ENCODE data around the gene ARID3A. TPM values are rescaled to one million over a fixed set of nuclear protein-coding genes. Genes with fewer than 3 reads are reported as not detected.

The ARID3A gene
- total RNA-seq, 3 donors from 2014 or later (not counting 1 experiment from before 2014, with no cell fraction given) = 15.9 to 24.6 (median 24.2) TPM

- Histone ChIP-seq H3K4me3 (ENCODE audit: low read length) (no peak overlapping the region), H3K27me3 (ENCODE audit: control insufficient read depth, insufficient read depth, low read length) (no peaks in the 10 kb centered on the region), H3K36me3 (ENCODE audit: control insufficient read depth, insufficient read depth, low read length) (peaks cover 22% of the 10 kb centered on the region), H3K27ac (ENCODE audit: low read length) (no peak overlapping the region), H3K9me3 (ENCODE audit: control insufficient read depth, insufficient read depth, low read length) (no peaks in the 10 kb centered on the region), H3K4me1 (ENCODE audit: control insufficient read depth, insufficient read depth, low read length) (peaks cover 38% of the 10 kb centered on the region)
- no peaks in the 10 kb centered on the region for H3K9me3 Mint-ChIP-seq
- no peaks in the 10 kb centered on the region for H3K27me3 Mint-ChIP-seq (ENCODE audit: low read depth in 2 of 2)
- no peak overlapping the region for H3K4me3 Mint-ChIP-seq
- ATAC-seq (no peak), DNase-seq (no peak)
- no peaks in the 10 kb centered on the region for H3K36me3 Mint-ChIP-seq
- no peak for TF ChIP-seq CTCF (IDR thresholded peaks at IDR 0.05)
- no peak overlapping the region for H3K27ac Mint-ChIP-seq
- H3K4me1 Mint-ChIP-seq = peaks cover 0 to 7% of the 10 kb centered on the region in 2 donors
- WGBS (ENCODE audit: insufficient coverage) = 94% methylated on average over 32 of the region's 32 CpGs
- intact Hi-C loops (cut with micrococcal nuclease) = no loop called here
Observed at GRCh38 chr19:903266-903797, 22.5 kb upstream of the ARID3A start.

GRCh38 chr19:904545-904944 lies 21.3 kb upstream of the ARID3A start:
- intact Hi-C loops (cut with micrococcal nuclease) = no loop called here
- no peak overlapping the region for H3K27ac Mint-ChIP-seq
- 96% methylated on average over 8 of the region's 8 CpGs for WGBS (ENCODE audit: insufficient coverage)
- no peaks in the 10 kb centered on the region for H3K9me3 ChIP-seq (ENCODE audit: control insufficient read depth, insufficient read depth, low read length)
- no peaks in the 10 kb centered on the region for H3K9me3 Mint-ChIP-seq
- no peaks in the 10 kb centered on the region for H3K27me3 ChIP-seq (ENCODE audit: control insufficient read depth, insufficient read depth, low read length)
- no peaks in the 10 kb centered on the region for H3K27me3 Mint-ChIP-seq (ENCODE audit: low read depth in 2 of 2)
- peaks cover 50% of the 10 kb centered on the region for H3K4me1 ChIP-seq (ENCODE audit: control insufficient read depth, insufficient read depth, low read length)
- ATAC-seq (no peak), DNase-seq (no peak)
- peaks cover 14% of the 10 kb centered on the region for H3K36me3 ChIP-seq (ENCODE audit: control insufficient read depth, insufficient read depth, low read length)
- no peak overlapping the region for H3K4me3 ChIP-seq (ENCODE audit: low read length)
- H3K36me3 Mint-ChIP-seq = no peaks in the 10 kb centered on the region
- H3K27ac ChIP-seq (ENCODE audit: low read length) = no peak overlapping the region
- H3K4me1 Mint-ChIP-seq = peaks cover 8 to 19% of the 10 kb centered on the region in 2 donors
- no peak for TF ChIP-seq CTCF (IDR thresholded peaks at IDR 0.05)
- no peak overlapping the region for H3K4me3 Mint-ChIP-seq

GRCh38 chr19:906480-906879 lies 19.4 kb upstream of the ARID3A start:
- ATAC-seq (no peak), DNase-seq (peak in 1 of 2 donors; percentile 64)
- Mint-ChIP-seq H3K4me3 (no peak overlapping the region), H3K27ac (peak overlapping the region; percentile 36 to 38), H3K36me3 (no peaks in the 10 kb centered on the region), H3K27me3 (ENCODE audit: low read depth in 2 of 2) (no peaks in the 10 kb centered on the region), H3K4me1 (peaks cover 12 to 20% of the 10 kb centered on the region in 2 donors), H3K9me3 (no peaks in the 10 kb centered on the region)
- H3K36me3 ChIP-seq (ENCODE audit: control insufficient read depth, insufficient read depth, low read length) = peaks cover 6% of the 10 kb centered on the region
- no peaks in the 10 kb centered on the region for H3K27me3 ChIP-seq (ENCODE audit: control insufficient read depth, insufficient read depth, low read length)
- TF ChIP-seq CTCF (IDR thresholded peaks at IDR 0.05) = no peak
- peaks cover 62% of the 10 kb centered on the region for H3K4me1 ChIP-seq (ENCODE audit: control insufficient read depth, insufficient read depth, low read length)
- H3K4me3 ChIP-seq (ENCODE audit: low read length) = no peak overlapping the region
- H3K9me3 ChIP-seq (ENCODE audit: control insufficient read depth, insufficient read depth, low read length) = no peaks in the 10 kb centered on the region
- peak overlapping the region; percentile 69 for H3K27ac ChIP-seq (ENCODE audit: low read length)
- intact Hi-C loops (cut with micrococcal nuclease) = no loop called here
- 92% methylated on average over 6 of the region's 7 CpGs for whole genome bisulfite sequencing (ENCODE audit: insufficient coverage)
